Omental fat pad (tissue), 4 donors: ENCODE data around the gene CTNS. TPM values are rescaled to one million over a fixed set of nuclear protein-coding genes. Genes with fewer than 3 reads are reported as not detected.

ENCODE experiments used
- ATAC-seq: fragments of 150-250 bp; one replicate; pipeline ENCODE4 v1.9.1; 2016; ENCODE audit warnings: mild to moderate bottlenecking, moderate library complexity; ENCODE audit not compliant: low FRiP score
- DNase-seq: peaks from one replicate; pipeline ENCODE4 v3.0.0-alpha.2; 2019; ENCODE audit warnings: low spot score
- CTCF ChIP-seq, 3 donors: fragments of 450-650 bp; IDR thresholded peaks; one replicate each; pipeline ENCODE4 v1.5.1; 2016 to 2017; ENCODE audit warnings: antibody characterized with exemption in 3 of 3, mild to moderate bottlenecking in 3 of 3, moderate library complexity in 2 of 3
- total RNA-seq, 4 donors: library from RNA; depleted of rRNA; stranded (reverse); fragments of >200 nt; gene quantifications; one replicate each; pipeline ENCODE4 v1.1.0, GENCODE V29; 2016

Gene CTNS
- total RNA-seq, 4 donors from 2014 or later, result 18.8 to 29.9 (median 23.1) TPM

GRCh38 chr17:3621146-3621720 is 15.3 kb upstream of the CTNS start:
- no peak for TF ChIP-seq CTCF (IDR thresholded peaks at IDR 0.05)
- DNase-seq, result no peak
- ATAC-seq, result no peak

DNA sequence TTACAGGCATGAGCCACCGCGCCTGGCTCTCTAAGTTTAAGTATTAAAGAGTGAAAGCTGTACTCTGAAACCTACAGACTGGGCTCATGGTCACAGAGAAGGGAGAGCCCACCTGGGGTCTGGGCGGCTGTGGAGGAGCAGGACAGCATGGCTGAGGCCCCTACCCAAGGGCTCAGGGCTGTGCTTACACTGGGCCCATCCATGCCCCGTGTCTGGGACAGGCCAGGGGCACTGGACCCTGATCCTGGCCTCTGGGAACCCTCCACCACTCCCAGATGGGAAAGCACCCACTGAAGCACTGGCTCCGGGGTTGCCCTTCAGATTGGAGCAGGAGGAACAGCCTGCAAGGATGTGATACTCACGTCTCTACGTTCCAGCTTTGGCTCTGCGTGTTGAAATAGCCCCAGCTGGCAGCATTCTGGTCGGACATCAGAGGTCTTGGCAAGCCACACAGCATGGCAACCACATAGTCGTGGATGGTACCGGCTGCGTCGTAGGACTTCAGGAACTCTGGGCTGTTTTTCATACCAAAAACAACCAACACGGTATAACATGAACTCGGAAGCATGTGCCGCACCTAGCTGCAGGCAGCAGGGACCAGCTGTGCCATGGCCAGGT is 13.5 kb upstream of the CTNS start:
- DNase-seq (no peak), ATAC-seq (no peak)
- no peak for TF ChIP-seq CTCF (IDR thresholded peaks at IDR 0.05)

- ATAC-seq (no peak), DNase-seq (no peak)
- no peak for TF ChIP-seq CTCF (IDR thresholded peaks at IDR 0.05)
These were observed 9.5 kb upstream of the CTNS start for GRCh38 chr17:3626831-3627768.

DNA sequence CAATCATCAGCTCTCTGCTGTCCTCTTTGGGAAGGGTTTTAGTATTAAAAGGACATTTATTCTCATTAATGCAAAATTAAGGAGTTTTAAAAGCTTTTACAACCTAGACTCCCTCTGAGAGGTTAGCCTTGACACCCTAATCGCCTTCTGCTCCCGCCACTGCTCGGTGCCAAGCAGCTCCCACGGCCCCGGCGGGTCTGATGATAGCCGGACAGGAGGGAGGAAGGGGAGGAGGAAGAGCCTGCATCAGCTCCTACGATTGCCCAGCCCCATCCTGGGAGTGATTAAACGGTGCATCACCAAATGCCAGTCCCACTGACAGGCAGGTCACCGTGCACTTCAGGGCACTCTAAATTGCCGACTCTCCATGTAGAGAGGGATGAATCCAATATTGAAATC is 8.8 kb upstream of the CTNS start:
- DNase-seq (no peak), ATAC-seq (no peak)
- no peak for TF ChIP-seq CTCF (IDR thresholded peaks at IDR 0.05)

DNA sequence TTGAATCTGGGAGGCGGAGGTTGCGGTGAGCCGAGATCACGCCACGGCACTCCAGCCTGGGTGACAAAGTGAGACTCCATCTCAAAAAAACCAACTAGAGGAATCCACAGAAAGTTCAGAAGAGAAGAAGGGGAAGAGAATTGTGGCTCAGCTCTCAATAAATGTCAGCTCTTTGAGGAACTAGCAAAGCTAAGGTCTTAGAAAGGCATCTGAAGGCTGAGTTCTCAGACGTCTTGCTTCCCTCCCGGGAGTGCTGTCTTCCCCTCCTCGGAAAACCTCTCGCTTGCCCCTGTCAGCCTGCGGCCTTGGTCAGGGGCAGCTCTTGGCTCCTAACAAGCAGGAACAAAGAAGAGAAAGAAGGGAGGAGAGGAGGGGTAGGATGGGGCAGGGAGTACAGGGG is 5.8 kb upstream of the CTNS start:
- DNase-seq (no peak), ATAC-seq (no peak)
- TF ChIP-seq CTCF (IDR thresholded peaks at IDR 0.05), result no peak

DNA sequence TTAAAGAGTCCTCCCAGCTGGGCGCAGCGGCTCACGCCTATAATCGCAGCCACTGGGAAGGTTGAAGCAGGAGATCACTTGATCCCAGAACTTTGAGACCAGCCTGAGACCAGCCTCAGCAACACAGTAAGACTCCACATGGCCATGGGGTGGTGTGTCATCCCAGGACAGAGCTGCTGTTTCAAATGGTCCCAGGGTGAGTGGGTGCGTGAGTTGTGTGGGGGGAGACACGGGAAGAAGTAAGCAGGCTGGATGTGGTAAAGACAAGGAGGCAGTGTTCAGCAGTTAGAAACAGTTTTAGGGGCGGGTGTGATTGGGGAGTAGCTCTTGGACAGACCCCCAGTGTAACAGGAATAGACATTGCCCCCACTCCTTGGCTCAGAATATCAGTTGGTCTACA is 4.3 kb upstream of the CTNS start:
- DNase-seq (no peak), ATAC-seq (no peak)
- TF ChIP-seq CTCF (IDR thresholded peaks at IDR 0.05), result no peak
